HG03159 (cell line): ENCODE data around the gene RAB3A.
"Not testable (repeated sequence)": the region's sequence is repeated elsewhere in the genome, so short reads cannot be mapped to it uniquely, and the experiment has no call there.

Experiments used
- ATAC-seq: cut with Tn5 transposase; IDR thresholded peaks from one replicate; pipeline ENCODE4 v1.9.1; 2021; ENCODE audit warnings: mild to moderate bottlenecking, moderate library complexity; ENCODE audit not compliant: unreplicated experiment

Gene RAB3A

DNA sequence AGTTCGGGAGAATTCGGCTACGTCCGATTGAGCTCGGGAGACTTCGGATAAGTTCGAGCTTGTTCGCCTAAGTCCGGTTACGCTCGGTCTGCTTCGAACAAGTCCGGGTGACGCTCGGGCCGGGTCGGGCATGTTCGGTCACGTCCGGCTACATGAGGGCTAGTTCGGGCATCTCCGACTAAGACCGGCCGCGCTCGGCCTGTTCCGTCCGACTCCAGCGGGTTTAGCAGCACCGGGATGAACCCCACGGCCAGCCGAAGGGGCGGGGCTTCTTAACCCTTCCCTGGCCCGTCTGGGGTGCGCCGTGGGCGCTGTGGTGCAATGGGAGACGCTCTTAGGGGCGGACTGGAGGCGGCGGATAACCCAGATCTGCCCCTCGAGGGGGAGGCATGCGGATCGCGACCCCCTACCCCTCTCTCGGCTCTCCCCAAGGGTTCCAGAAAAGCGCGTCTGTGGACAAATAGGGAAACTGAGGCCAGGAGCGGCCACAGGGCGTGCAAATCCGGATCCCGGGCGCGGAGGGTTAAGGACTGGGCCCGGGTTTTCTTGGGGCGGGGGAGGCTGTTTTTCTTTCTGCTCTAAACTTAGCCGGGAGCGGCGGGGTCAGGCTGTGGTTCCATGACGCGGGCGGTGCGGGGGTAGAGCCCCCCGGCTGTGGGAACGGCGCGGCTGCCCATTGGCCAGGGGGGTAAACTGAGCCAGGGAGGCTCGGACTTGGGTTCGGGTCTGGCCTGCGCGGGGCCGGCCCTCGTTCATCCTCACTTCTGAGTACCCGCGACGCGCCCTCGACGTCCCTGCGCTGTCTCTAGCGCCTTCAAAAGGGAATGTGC is 20.9 kb upstream of the RAB3A start:
- ATAC-seq, result peak; percentile 87

DNA sequence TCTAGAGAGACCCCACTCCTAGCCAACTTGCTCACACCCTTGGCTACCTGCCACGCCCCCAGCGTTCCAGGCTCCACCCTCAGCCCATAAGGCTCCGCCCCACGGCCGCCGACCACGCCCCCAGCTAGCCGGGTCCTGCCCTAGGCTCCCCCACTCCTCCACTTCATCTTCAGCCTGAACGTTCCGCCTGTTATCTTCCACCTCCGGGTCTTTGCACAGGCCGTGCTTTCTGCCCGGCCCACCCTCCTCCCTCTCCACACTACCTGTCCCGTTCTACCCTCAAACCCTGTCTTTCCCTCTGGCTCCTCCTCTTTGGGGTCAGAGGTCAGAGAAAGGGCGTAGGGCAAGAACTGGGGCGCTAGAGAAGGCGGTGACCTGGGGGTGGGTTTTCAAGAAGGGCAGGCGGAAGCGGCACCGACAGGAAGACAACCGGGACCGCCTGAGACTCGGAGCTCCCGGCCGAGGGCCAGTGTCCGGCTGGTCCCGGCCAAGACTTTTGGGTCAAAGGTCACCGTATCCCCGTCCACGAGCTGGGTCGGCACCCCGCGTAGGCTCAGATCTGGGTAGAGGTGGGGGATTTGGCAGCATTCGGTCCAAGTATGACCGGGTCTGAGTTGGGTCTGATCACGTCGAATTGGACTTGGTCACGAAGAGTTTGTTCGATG is 20.1 kb upstream of the RAB3A start:
- ATAC-seq, result no peak

DNA sequence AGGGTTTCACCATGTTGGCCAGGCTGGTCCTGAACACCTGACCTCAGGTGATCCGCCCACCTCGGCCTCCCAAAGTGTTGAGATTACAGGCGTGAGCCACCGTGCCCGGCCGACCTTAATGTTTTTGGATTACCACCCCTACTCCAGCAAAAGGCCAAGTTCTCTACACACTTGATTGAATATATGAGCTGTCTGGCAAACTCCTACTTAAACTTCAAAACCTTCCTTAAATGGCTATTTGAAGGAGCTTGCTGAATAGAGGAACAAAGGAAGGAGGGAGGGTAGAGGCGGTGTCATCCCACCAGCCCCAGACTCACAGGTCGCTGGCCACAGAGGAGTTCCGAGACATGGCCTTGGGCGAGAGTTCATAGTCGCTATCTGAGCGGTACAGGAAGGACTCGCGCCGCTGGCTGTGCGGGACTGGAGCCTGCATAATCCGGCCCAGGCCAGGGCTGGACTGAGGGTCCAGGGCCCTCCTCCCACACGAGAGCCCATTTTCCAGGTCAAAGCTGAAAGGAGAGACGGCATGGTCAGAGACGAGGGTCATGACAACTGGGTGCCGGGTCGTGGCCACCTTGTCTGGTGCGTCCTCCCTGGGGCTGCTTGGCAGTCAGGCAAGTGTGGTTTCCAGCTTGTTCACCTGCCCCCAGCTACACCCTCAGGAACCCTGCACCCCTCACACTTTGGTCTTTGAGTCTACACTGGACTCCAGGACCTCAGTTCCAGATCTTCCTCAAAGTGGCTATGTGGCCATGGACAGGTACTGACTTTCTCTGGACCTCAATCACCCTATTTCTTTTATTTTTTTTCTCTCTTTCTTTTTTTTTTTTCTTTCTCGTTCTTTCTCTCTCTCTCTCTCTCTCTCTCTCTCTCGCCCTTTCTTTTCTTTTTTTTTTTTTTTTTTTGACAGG is 18.2 kb upstream of the RAB3A start:
- ATAC-seq, result no peak

DNA sequence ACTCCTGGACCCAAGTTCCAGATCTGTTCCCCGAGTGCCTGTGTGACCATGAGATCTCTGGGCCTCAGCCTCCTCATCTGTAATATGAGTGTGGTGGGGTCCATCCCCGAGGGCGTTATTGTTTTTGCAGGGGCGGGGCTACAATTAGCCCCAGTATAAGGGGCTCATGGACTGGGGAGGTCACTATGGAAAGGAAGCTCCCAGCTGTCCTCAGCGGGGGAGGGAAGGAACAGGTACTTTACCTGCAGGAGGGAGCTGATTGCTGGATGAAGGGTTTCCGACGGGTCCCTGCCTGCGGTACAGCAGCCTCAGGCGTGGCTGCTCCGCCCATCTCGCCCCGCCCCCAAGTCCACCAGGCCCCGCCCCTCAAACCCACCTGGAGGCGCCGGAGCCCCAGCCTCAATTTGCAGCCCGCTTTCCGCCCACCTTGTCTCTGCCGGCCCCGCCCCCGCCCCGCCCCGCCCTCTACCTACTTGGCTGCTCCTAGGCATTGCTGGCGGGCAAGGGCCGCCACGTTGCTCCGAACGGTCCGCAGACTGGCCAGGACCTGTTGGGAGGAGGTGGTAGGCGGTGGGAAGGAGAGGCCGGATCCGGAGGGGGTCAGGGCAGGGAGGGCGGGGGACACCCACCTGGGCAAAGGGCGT is 16.9 kb upstream of the RAB3A start:
- no peak for ATAC-seq

DNA sequence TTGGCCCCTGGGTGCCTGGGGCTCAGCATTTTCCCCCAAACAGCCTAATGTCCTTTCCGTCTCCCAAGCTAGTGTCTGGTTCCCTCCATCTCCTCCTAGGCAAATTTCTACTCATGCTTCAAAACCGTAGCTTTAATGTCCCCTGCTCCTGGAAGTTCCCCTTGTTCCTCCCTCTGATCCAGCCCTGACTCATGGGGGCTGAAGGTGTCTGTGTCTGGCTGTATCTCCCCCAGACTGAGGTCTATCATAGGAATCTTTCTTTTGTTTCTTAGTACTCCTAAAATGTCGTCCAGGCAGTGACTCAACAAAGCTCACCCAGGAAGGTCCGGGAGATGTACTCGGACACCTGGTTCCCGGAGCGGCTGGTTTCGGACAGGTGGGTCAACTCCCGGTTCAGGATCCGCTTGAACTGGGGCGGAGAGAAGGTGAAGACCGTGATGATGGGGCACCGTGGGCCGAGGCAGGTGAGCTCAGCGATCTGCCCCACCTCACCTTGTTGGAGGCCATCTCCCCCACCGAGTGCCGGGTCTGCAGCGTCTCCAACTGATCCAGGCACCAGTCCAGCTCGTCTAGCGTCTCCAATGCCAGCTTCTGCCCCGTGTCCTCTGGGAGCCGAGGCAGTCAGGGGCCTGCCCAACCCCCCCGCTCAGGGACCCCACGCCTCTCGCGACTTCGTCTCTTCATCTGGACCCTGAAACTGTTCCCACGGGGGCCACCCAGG is 16.2 kb upstream of the RAB3A start:
- ATAC-seq, result no peak

DNA sequence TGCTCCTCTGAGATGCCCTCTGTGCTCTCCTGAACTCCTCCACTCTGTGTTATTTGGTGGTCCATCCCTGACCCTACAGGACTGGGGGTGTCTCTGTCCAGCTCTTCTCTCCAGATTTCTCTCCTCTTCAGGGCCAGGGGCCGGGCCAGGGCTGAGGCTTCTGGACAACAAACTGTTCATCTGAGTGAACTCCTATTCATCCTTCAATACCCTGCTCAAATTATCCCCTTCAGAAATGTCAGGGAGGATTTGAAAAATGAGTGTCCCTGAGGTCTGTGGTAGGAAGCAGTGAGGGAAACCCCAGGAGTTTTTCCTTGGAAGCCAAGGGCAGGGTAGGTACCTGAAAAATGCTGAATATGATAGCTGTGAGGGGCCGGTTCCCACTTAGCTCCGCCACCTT is 14.8 kb upstream of the RAB3A start:
- no peak for ATAC-seq

DNA sequence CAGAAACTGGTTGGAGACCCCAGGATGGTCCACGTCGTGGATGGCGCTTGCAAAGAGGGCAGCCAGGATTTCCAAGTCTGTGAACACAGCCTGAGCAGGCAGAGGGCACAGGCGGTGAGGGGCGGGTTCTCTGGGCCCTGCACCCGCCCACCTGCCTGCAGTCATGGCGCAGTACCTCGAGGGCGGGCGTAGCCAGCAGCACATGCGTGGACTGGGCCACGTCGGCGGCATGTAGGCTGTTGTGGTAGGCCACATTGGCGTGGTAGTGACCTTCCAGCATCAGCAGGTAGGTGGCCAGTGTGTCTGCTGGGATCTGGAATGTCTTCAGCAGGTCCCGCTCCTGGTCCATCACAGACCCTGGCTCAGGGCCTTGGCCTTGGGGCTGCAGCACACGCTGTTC is 14.3 kb upstream of the RAB3A start:
- ATAC-seq, result no peak

DNA sequence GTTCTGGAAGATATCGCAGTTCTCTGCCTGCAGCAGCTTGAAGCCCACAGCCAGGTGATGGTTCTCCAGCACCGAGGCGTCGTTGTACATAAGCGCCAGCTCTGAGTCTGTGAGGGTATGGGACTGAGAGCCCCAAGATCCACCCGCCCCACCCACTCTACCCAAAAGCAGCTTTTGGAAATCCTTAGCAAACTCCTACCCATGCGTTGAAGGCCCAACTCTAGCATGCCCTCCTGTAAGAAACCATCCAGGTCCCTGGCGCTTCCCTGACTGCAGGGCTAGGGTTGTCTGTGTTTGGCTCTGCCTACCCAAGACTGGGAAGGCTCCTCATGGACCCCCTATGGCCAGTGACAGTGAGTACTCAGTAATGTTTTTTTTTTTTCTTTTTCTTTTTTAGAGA is 12.9 kb upstream of the RAB3A start:
- ATAC-seq, result no peak

DNA sequence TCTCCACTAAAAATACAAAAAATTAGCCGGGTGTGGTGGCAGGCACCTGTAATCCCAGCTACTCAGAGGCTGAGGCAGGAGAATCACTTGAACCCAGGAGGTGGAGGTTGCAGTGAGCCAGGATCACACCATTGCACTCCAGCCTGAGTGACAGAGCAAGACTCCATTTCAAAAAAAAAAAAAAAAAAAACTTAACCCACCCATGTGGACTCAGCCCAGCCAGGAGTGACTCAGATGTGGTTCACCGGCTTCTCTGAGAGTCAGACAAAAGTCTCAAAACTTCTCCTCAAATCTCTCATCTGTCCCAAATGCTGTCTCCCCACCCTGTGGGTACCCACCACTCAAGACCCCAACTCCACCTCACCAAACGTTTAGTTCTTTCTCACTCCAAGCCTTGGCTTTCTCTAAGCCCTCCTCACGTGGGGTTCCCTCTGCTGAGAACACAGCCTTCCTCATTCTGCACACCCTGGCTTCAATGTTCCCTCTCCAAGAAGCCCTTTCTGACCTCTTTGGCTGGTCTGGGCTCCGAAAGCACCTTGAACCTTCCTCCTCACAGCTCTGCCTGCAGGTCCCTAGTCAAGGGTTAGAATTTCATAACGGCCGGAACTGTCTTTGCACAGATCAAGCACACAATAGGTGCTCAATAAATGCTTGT is 11.1 kb upstream of the RAB3A start:
- no peak for ATAC-seq

DNA sequence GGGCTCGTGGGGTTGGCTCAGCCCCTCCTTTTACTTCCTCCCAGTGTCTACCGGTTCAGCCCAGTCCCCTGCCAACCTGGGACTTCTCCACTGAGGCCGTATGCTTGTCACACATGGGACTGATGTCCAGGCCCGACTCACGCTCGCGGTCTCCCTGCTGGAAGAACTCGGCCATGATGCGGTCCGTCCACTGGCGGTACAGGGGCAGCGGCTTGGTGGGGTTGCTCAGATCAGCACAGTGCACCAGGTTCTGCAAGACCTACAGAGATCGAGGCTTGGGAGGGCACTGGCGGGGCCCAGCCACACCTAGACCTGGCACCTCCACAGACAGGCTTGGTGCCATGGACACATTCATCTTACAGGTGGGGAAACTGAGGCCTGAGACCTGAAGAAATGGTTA is 7.8 kb upstream of the RAB3A start:
- no peak for ATAC-seq

DNA sequence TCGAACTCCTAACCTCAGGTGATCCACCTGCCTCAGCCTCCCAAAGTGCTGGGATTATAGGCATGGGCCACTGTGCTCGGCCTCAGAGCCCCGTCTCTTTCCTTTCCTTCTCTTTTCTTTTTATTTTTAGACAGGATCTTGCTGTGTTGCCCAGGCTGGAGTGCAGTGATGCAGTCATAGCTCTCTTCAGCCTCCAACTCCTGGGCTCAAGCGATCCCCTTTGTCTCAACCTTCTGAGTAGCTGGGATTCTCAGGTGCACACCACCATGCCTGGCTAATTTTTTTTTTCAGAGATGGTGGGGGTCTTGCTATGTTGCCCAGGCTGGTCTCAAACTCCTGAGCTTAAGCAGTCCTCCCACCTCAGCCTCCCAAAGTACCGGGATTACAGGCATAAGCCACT is 6.1 kb upstream of the RAB3A start:
- ATAC-seq, result not testable (repeated sequence)

DNA sequence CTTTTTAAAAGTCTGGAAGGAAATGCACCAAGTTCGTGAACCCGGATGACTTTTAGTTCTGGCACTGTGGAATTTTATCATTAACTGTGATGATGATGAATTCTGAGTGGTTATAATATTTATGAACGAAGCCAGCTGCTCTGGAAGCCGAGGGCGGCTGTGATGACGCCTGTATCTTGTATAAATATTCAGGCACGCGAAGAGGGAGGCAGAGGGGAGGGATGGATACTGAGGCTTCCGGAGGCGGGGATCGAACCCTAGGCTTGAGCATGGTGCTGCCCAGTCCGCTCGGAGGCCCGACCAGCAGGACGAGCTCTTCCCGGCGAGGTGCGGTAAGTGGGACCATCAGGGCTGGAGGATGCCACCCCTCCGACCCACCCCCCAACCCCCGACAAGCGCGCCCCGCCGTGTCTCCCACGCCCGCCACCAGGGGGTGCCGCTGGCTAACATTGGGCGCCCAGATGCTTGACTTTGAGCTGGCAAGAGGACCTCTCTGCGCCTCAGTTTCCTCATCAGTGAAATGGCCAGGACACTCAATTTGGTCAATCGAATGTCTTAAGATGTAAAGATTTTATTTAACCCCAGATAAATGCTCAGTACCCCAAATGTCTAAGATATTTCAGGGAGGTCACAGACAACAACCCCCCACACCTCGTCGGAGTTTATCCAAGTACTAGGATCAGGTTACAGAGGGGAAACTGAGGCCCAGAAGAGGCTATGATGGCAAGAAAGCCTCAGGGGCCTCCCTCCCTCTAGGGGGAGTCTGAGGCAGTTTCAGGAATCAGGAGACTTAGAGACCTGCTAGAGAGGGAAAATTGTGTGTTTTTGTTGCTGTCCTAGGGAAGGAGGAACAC is 4.5 kb upstream of the RAB3A start:
- no peak for ATAC-seq

DNA sequence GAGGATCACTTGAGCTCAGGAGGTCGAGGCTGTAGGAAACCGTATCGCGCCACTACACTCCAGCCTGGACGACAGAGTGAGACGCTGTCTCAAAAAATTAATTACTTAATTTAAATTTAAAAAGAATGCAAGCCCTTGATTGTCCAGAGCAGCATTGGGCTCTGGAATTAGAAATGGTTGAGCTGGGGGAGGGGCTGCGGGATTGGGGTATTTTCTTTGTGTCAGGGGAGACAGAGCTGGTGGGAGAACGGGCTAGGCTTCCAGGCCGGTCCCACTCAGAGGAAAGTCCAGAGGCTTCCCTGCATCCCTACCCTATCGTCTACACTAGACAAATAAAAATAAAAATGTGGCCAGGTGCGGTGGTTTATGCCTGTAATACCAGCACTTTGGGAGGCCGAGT is 2.2 kb upstream of the RAB3A start:
- no peak for ATAC-seq

DNA sequence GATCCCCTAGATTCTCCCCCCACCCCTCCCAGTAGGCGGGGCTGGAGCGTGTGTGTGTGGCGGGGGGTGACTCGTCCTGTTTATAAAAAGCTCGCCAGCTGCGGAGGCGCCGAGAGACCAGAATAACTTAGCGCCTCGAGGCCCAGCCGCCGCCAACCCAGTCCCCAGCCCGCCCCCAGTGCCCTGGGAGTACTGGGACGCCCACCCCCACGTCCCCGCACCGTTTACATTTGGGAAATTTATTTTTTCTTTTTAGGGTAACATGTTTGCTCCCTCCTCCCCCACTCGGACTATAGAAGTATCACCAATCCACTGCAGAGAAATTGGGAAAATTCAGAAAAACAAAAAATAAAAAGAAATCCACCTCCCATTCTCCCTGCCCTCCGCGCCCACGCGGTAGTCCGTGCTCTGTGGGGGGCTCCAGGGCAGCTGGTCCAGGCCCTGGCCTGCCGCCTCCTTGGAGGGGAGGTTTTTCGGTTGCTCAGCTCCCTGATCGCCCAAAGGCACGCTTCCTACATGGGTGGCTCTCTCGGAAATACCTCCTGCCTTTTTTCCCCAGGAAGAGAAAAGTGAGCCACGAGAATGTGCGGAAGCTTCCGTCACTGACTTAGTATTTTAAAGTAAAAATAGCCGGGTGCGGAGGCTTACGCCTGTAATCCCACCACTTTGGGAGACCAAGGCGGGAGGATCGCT is 1.5 kb upstream of the RAB3A start:
- ATAC-seq, result no peak

DNA sequence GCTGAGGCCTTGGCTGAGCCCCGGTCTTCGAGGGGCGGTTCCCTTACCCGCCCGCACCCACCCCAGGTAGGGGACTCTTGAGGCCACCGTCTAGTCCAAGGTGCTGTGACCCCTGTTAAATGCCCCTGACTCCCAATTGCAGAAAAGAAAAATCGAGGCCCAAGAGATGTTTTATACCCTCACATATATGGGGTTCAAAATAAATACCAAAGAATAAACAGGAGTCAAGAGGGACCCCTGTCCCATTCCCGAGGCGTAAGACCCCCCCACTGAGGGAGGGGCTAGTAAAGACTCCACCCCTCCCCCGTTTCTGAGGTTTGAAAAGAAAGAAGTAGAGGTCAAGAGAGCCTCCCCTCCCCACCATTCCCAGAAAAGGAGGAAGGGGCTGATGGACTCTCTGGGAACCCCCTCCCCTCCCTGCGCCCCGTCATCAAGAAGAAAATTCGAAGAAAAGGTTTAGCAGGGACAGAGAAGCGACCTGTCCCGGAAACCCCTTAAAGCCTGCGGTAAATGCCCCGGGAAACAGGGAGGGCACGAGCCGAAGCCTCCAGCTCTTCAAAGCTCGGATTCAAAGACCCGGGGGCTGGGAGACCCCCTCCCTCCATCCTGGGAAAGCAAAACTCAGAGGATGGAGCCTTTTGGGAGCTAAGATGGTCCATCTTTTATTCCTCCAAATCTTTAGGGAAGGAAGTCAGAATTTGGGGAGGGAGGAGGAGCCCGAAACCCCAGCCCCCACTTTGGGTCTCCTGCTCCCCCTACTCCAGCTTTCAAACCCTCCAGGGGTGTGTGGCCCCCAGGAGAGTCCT is 755 bp upstream of the RAB3A start:
- peak; percentile 6 for ATAC-seq

DNA sequence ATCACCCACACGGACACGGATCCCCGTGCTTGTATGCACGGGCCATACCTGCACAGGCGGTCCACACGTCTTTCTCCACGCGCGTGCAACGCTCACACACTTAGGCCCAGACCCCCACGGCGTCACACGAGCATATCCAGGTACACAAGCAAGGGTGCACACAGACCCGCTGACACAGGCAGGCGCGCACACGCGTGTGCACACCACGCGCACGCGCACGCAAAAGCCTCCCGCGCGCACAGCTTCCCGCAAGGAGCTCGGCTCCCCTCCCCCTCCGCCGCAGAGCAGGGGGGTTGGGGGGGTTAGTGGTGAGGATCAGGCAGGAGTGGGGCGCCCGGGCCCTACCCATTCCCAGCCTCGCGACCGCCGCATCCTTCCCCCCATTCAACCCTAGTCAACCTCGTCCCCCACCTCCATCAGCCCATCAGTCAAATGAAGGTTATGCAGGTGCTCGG is 407 bp downstream of the RAB3A start:
- no peak for ATAC-seq

DNA sequence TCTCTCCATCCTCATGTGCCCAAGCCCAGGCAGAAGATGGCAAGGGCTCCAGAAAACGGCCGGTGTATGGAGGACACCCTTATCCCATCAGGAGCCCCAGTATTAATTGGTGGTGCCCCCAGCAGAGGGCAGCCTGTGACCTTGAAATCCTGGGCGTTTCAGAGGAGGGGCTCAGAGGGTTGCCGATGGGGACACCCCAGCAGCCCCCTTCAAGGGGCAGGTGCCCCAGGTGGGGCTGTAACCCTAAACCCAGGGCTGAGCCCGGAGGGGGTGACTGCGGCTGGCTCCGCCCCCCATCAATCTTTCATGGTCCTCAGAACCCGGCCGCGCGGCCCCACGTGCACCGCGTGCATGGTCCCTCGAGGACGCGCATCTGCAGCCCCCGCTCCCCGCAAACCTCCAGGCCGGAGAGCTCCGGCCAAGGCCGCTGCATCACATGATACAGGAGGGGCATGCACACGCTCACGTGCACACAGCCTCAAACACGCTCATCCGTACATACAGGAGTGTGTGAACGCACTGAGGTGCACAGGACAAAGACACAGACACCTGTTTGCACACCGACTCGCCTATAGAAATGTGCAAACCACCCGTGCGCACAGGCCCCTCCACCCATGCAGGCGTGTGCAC is 949 bp downstream of the RAB3A start:
- ATAC-seq, result no peak
